Esophagus muscularis mucosa (tissue), 4 donors: ENCODE results near the gene PTGIS. TPM values are rescaled to one million over a fixed set of nuclear protein-coding genes. Genes with fewer than 3 reads are reported as not detected.

ENCODE experiments used
- DNase-seq: peaks from one replicate; pipeline ENCODE4 v3.0.0-alpha.2; 2017; ENCODE audit errors: extremely low spot score
- H3K27ac ChIP-seq, 4 donors: fragments of 200-600 bp; sonication (generic); replicated peaks in 1 of 4; 1 replicate in 3 of 4; 2 replicates in 1 of 4; pipeline ENCODE4 v1.5.1; 2016 to 2019; ENCODE audit warnings: mild to moderate bottlenecking in 1 of 4
- H3K27me3 ChIP-seq, 4 donors: fragments of 200-600 bp; sonication (generic); one replicate each; pipeline versions ENCODE4 v1.5.1 to v1.6.0; 2016 to 2019
- H3K36me3 ChIP-seq, 4 donors: fragments of 200-600 bp; sonication (generic); one replicate each; pipeline ENCODE4 v1.5.1; 2016 to 2019
- H3K4me1 ChIP-seq, 4 donors: fragments of 200-600 bp; sonication (generic); one replicate each; pipeline ENCODE4 v1.5.1; 2016 to 2019
- H3K4me3 ChIP-seq, 4 donors: fragments of 200-600 bp; sonication (generic); 1 replicate in 2 of 4; 2 replicates in 2 of 4; pipeline ENCODE4 v1.5.1; 2016 to 2019; ENCODE audit warnings: mild to moderate bottlenecking in 4 of 4, moderate library complexity in 1 of 4
- H3K9me3 ChIP-seq, 4 donors: fragments of 200-600 bp; sonication (generic); 1 replicate in 3 of 4; 2 replicates in 1 of 4; pipeline ENCODE4 v1.5.1; 2016 to 2019
- EP300 ChIP-seq: sonication (generic); formaldehyde crosslinking; IDR thresholded peaks from one replicate; pipeline ENCODE4 v1.6.1; 2017; ENCODE audit warnings: antibody characterized with exemption
- POLR2A ChIP-seq: fragments of 450-650 bp; IDR thresholded peaks from one replicate; pipeline ENCODE4 v1.6.1; 2017; ENCODE audit warnings: antibody characterized with exemption, moderate library complexity, mild to moderate bottlenecking, low read depth
- POLR2AphosphoS5 ChIP-seq, 2 donors: sonication (generic); formaldehyde crosslinking; IDR thresholded peaks; one replicate each; pipeline ENCODE4 v1.6.1; 2017; ENCODE audit warnings: antibody characterized with exemption in 2 of 2
- WGBS: methylation state at CpG from one replicate; pipeline ENCODE4 v1.1.5; 2018; 5-methylcytosine and 5-hydroxymethylcytosine counted together
- intact Hi-C: fragments of 100-400 bp; cut with DNase I; formaldehyde crosslinking; loops from one replicate; pipeline ENCODE4 v1.15.1; 2023
- total RNA-seq, 4 donors: library from RNA; depleted of rRNA; stranded (reverse); fragments of >200 nt; gene quantifications; one replicate each; pipeline versions ENCODE4 v1.1.0 to v1.2.1, GENCODE V29; 2016
- TF ChIP-seq, protein P1 (sequence below), 3 experiments: fragments of 200-600 bp in 2 of 3; fragments of 450-650 bp in 1 of 3; sonication (generic) in 2 of 3; IDR thresholded peaks; one replicate each; pipeline ENCODE4 v1.5.1; 2017 to 2019; ENCODE audit warnings: antibody characterized with exemption in 3 of 3, mild to moderate bottlenecking in 2 of 3, moderate library complexity in 1 of 3

PTGIS gene
- total RNA-seq, 4 donors from 2014 or later, result 107 to 217 (median 130) TPM

DNA sequence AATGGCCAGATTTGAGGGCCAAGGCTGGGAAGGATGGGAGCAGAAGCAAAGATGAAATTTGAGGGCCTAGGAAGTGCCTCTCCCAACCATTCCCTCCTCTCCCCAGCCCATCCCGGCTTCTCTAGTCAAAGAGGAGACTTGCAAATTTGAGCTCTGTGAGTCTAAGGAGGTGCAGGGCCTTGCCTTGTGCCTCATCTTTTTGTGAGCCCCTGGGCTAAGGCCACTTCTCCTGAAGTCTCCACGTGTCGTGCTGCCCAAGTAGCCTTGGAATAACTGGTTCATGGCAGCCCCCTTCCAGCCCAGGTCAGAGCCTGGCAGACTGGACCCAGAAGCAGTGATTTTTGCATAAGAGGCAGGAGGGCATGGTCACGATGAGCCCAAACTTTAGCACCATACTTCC, 6.7 kb downstream of the PTGIS start:
- WGBS, result 72% methylated on average over 4 of the region's 4 CpGs
- no peak for TF ChIP-seq POLR2AphosphoS5 (IDR thresholded peaks at IDR 0.05)
- TF ChIP-seq, protein P1, sequence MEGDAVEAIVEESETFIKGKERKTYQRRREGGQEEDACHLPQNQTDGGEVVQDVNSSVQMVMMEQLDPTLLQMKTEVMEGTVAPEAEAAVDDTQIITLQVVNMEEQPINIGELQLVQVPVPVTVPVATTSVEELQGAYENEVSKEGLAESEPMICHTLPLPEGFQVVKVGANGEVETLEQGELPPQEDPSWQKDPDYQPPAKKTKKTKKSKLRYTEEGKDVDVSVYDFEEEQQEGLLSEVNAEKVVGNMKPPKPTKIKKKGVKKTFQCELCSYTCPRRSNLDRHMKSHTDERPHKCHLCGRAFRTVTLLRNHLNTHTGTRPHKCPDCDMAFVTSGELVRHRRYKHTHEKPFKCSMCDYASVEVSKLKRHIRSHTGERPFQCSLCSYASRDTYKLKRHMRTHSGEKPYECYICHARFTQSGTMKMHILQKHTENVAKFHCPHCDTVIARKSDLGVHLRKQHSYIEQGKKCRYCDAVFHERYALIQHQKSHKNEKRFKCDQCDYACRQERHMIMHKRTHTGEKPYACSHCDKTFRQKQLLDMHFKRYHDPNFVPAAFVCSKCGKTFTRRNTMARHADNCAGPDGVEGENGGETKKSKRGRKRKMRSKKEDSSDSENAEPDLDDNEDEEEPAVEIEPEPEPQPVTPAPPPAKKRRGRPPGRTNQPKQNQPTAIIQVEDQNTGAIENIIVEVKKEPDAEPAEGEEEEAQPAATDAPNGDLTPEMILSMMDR (IDR thresholded peaks at IDR 0.05), result no peak
- no peak for TF ChIP-seq EP300
- TF ChIP-seq POLR2A, result no peak
- Histone ChIP-seq H3K27ac (peak overlapping the region; percentile 79 to 89 (median 86)), H3K27me3 (no peaks in the 10 kb centered on the region), H3K4me1 (peaks cover 21 to 74% (median 63%) of the 10 kb centered on the region in 4 donors), H3K36me3 (no peaks in the 10 kb centered on the region), H3K9me3 (no peaks in the 10 kb centered on the region), H3K4me3 (no peak overlapping the region)
- intact Hi-C loops, result no loop called here
- DNase-seq, result no peak

DNA sequence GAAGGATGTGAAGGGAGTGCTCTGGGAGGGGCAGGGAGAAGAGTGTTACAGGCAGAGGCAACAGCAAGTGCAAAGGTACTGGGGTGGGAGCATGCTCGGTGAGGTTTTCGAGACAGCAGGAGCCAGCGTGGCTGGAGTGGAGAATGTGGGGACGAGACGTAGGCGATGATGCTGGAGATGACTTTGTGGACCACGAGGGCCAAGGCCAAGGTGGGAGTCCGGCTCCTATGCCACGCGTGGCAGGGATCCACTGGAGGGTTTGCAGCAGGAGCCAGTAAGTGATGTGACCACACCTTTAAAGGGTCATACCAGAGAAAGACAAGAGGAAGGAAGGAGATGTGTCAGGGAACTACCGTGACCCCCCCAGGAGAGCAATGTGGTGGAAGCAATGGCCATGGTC, 7.3 kb downstream of the PTGIS start:
- H3K9me3 ChIP-seq, result no peaks in the 10 kb centered on the region
- no peaks in the 10 kb centered on the region for H3K27me3 ChIP-seq
- no peak for TF ChIP-seq POLR2AphosphoS5 (IDR thresholded peaks at IDR 0.05)
- TF ChIP-seq, protein P1 (IDR thresholded peaks at IDR 0.05), result no peak
- TF ChIP-seq EP300, result no peak
- TF ChIP-seq POLR2A, result no peak
- H3K4me1 ChIP-seq, result peaks cover 21 to 70% (median 61%) of the 10 kb centered on the region in 4 donors
- no peak overlapping the region for H3K4me3 ChIP-seq
- 83% methylated on average over 11 of the region's 11 CpGs for WGBS
- H3K36me3 ChIP-seq, result no peaks in the 10 kb centered on the region
- intact Hi-C loops, result no loop called here
- no peak for DNase-seq
- peak overlapping the region; percentile 79 to 89 (median 86) for H3K27ac ChIP-seq

DNA sequence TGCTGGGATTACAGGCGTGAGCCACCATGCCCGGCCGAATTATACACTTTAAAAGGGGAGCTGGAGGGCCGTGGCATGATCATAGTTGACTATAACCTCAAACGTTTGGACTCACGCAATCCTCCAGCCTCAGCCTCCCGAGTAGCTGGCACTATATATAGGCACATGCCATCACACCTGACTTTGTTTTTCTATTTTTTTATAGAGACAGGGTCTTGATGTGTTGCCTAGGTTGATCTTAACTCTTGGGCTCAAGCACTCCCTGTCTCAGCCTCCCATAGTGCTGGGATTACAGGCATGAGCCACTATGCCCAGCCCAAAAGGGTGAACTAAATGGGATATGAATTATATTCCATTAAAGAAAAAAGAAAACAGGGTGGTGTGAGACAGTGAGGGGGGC, 7.8 kb downstream of the PTGIS start:
- Histone ChIP-seq H3K27ac (peak overlapping the region; percentile 79 to 89 (median 86)), H3K4me3 (no peak overlapping the region), H3K9me3 (no peaks in the 10 kb centered on the region), H3K4me1 (peaks cover 21 to 66% (median 58%) of the 10 kb centered on the region in 4 donors), H3K27me3 (no peaks in the 10 kb centered on the region), H3K36me3 (no peaks in the 10 kb centered on the region)
- no peak for DNase-seq
- TF ChIP-seq EP300 (no peak), POLR2AphosphoS5 (IDR thresholded peaks at IDR 0.05) (no peak), POLR2A (no peak)
- TF ChIP-seq, protein P1 (IDR thresholded peaks at IDR 0.05), result no peak
- 96% methylated on average over 7 of the region's 7 CpGs for WGBS
- intact Hi-C loops, result no loop called here

DNA sequence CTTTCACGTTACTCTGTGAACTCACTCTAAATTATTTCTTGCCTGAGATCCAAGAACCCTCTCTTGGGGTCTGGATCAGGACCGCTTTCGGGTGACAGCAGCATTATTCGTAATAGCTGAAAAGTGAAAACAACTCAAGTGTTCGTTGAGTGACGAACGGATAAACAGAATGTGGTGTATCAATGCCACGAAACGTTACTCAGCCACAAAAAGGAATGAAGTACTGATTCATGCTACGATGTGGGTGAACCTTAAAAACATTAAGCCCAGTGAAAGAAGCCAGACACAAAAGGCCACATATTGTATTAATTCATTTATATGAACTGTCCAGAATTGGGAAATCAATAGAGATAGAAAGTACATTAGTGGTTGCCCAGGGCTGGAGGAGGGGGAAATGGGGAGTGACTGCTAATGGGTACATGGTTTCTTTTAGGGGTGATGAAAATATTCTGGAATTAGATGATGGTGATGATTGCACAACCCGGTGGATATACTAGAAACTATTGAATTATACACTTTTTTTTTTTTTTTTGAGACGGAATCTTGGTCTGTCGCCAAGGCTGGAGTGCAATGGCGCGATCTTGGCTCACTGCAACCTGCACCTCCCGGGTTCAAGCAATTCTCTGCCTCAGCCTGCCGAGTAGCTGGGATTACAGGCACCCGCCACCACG, 8.4 kb downstream of the PTGIS start:
- TF ChIP-seq POLR2AphosphoS5 (IDR thresholded peaks at IDR 0.05) (peak in 1 of 2 donors; percentile 46), EP300 (no peak), POLR2A (no peak)
- peak overlapping the region; percentile 79 to 89 (median 86) for H3K27ac ChIP-seq
- WGBS, result 65% methylated on average over 19 of the region's 19 CpGs
- peaks cover 21 to 69% (median 57%) of the 10 kb centered on the region in 4 donors for H3K4me1 ChIP-seq
- H3K27me3 ChIP-seq, result no peaks in the 10 kb centered on the region
- DNase-seq, result no peak
- H3K9me3 ChIP-seq, result no peaks in the 10 kb centered on the region
- H3K4me3 ChIP-seq, result no peak overlapping the region
- H3K36me3 ChIP-seq, result no peaks in the 10 kb centered on the region
- intact Hi-C loops, result no loop called here

DNA sequence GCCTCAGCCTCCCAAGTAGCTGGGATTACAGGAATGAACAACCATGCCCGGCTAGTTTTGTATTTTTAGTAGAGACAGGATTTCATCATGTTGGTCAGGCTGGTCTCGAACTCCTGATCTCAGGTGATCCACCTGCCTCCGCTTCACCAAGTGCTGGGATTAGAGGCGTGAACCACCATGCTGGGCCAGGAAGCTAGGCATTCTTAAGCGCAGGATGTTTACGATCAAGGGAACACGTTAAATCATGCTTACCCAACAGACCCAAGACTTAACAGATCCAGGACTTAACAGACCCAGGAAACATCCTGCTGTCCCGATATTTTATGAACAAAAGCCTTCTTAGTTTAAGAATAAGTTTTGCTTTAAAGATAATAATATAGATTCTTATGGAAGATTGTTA, 9.1 kb downstream of the PTGIS start:
- 81% methylated on average over 8 of the region's 8 CpGs for WGBS

More for the DNA sequence above, 9.1 kb downstream of the PTGIS start:
- TF ChIP-seq POLR2A (no peak), EP300 (no peak)
- TF ChIP-seq, protein P1 (IDR thresholded peaks at IDR 0.05), result no peak
- Histone ChIP-seq H3K4me3 (no peak overlapping the region), H3K9me3 (no peaks in the 10 kb centered on the region), H3K27me3 (no peaks in the 10 kb centered on the region), H3K27ac (peak overlapping the region; percentile 79 to 89 (median 86)), H3K36me3 (no peaks in the 10 kb centered on the region), H3K4me1 (peaks cover 21 to 75% (median 62%) of the 10 kb centered on the region in 4 donors)
- intact Hi-C loops, result no loop called here
- DNase-seq, result no peak
